ENCODE measurements around the gene AKR7A2.
"Not testable (repeated sequence)": the region's sequence is repeated elsewhere in the genome, so short reads cannot be mapped to it uniquely, and the experiment has no call there.

Gene AKR7A2

GRCh38 chr1:19256301-19256700 lies 55.6 kb downstream of the AKR7A2 start:
- DNase-seq: not testable (repeated sequence)

DNA sequence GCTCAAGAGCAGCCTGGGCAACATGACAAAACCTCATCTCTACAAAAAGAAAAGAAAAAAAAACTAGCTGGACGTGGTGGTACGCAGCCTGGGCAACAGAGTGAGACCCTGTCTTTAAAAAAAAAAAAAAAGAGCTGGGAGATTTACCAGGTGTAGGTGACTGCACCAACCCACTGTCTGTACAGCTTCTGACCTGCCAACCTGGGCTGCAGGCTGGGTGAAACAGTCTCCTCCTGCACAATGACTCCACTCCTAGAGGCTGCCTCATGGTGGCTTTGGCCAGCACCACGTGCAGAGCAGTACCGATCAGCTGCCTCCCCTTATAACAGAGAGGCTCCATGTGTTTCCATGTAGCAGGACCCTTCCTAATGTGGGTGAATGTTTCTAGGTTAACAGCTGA lies 56.7 kb downstream of the AKR7A2 start:
- DNase-seq: no peak

GRCh38 chr1:19254416-19254815 lies 57.5 kb downstream of the AKR7A2 start:
- DNase-seq: no peak

Measured in activated CD4-positive, alpha-beta T cell treated with anti-CD3 and anti-CD28 coated beads, Interleukin-10, Interleukin-2, amounts not matched to agents 100 ng/mL and 50 ng/mL, durations not matched to agents 16 hours and 8 hours (primary cell).